ENCODE data around the gene LY6G6C. TPM values are rescaled to one million over a fixed set of nuclear protein-coding genes. Genes with fewer than 3 reads are reported as not detected.

LY6G6C gene
- total and polyA plus RNA-seq, 10 of the 15 experiments (the other 5 are each of a cell fraction or from before 2014, with no cell fraction given) = not detected

- Histone ChIP-seq H3K27me3 (replicated peaks in 1 of 2; ENCODE audit: control insufficient read depth in 2 of 2, insufficient read depth in 2 of 2, low read length in 1 of 2) (no peaks in the 10 kb centered on the region; a peak in 1 of 4 replicates), H3K9ac (ENCODE audit: control insufficient read depth, insufficient read depth, low read length) (no peak within 1 kb of the TSS), H3K4me2 (ENCODE audit: control insufficient read depth, insufficient read depth) (no peak within 1 kb of the TSS), H2AFZ (ENCODE audit: control insufficient read depth, low read depth, low read length) (no peak within 1 kb of the TSS), H4K20me1 (ENCODE audit: control insufficient read depth, insufficient read depth) (no peaks in the 10 kb centered on the region), H3K9me3 (replicated peaks; ENCODE audit: control insufficient read depth, insufficient read depth, low read length) (no peaks in the 10 kb centered on the region), H3K4me1 (ENCODE audit: control insufficient read depth, insufficient read depth, low read length) (peaks cover 15% of the 10 kb centered on the region), H3K4me3 (no peak within 1 kb of the TSS), H3K79me2 (ENCODE audit: control insufficient read depth, insufficient read depth, low read length) (no peaks in the 10 kb centered on the region), H3K36me3 (ENCODE audit: control insufficient read depth in 2 of 2, insufficient read depth in 2 of 2, low read length in 1 of 2) (no peaks in the 10 kb centered on the region; a peak in 2 of 4 replicates), H3K27ac (ENCODE audit: control insufficient read depth, insufficient read depth) (no peak within 1 kb of the TSS)
- DNase-seq (ENCODE audit: low read depth, low spot score) (no peak), FAIRE-seq (no peak), ATAC-seq (no peak)
- ChIA-PET CTCF (interaction anchor here (1.2 to 2.8 kb wide), 2 partner anchors 9 to 47 kb away, joined by 5 to 12 read pairs; no protein-coding TSS in a partner anchor), RAD21 (ENCODE audit: unreplicated experiment) (interaction anchor here (1.5 kb wide), 1 partner anchor 46 kb away, joined by 3 read pairs; no protein-coding TSS in a partner anchor), SMC1A (ENCODE audit: uncharacterized antibody, unreplicated experiment) (interaction anchor here (0.7 to 2.0 kb wide), 5 partner anchors 8 to 47 kb away, joined by 3 to 7 read pairs (median 5); partner anchors contain the start of genes LY6G6D and LY6G6F), POLR2A (interaction anchor here (0.6 to 1.1 kb wide), 2 partner anchors 72 to 675 kb away, joined by 4 to 7 read pairs; partner anchors contain the start of gene BAG6)
- BruUV-seq (replicated peaks) = no TSS peak
- TF ChIP-seq HSF1 (IDR thresholded peaks at IDR 0.05; ENCODE audit: low read depth, low read length) (no peak), MEF2A (IDR thresholded peaks at IDR 0.05; ENCODE audit: insufficient read depth, low read depth, low read length) (no peak), POLR2AphosphoS2 (IDR thresholded peaks at IDR 0.05; ENCODE audit: low read depth, low read length) (no peak), TAF1 (IDR thresholded peaks at IDR 0.05; ENCODE audit: borderline replicate concordance, low read depth, low read length) (no peak), KDM1A (IDR thresholded peaks at IDR 0.05; ENCODE audit: borderline replicate concordance) (no peak), RELA (IDR thresholded peaks at IDR 0.05; ENCODE audit: borderline replicate concordance, partially characterized antibody) (no peak)
- intact Hi-C loops (cut with micrococcal nuclease; ENCODE audit: unreplicated experiment) = no loop called here
- WGBS (ENCODE audit: insufficient coverage, insufficient replicate concordance, low lambda C conversion rate, missing lambda C conversion rate) = 76% methylated on average over 32 of the region's 46 CpGs
- in situ Hi-C loops (cut with MboI) = no loop called here
These were observed 1.9 kb upstream of the LY6G6C start, which contains the start of gene MPIG6B for GRCh38 chr6:31723245-31723979. TSS of gene MPIG6B (plus strand) at chr6:31723373. CDS start at chr6:31723384, 11 bp downstream.

Data from GM12878 (cell line).